H1 (cell line): ENCODE measurements around the gene EEF2. TPM values are rescaled to one million over a fixed set of nuclear protein-coding genes. Genes with fewer than 3 reads are reported as not detected.

Experiments used
- CTCF ChIA-PET: fragments of 300-600 bp; sonication (Branson Sonifier 250); formaldehyde crosslinking; loops from one replicate; lab custom pipeline; 2021; ENCODE audit not compliant: partially characterized antibody; lab: Charles Lee
- POLR2A ChIA-PET: fragments of 300-600 bp; sonication (Branson Sonifier 250); formaldehyde crosslinking; loops from one replicate; lab custom pipeline; 2021; ENCODE audit warnings: inconsistent platforms; ENCODE audit not compliant: partially characterized antibody; lab: Charles Lee
- DNase-seq, 2 experiments: peaks; one replicate each; pipeline versions ENCODE4 v3.0.0 to v3.0.0-alpha.2; 2010 to 2022; ENCODE audit warnings: low spot score in 2 of 2, low read depth in 1 of 2, mixed read lengths in 1 of 2
- FAIRE-seq: peaks from 2 replicates; lab custom pipeline; 2011; peaks lifted over from hg19 to GRCh38; lab: Jason Lieb, UNC
- H2AFZ ChIP-seq: 2 replicates; pipeline ENCODE4 v1.8.1; 2012; ENCODE audit warnings: low read length, inconsistent platforms
- H2AK5ac ChIP-seq: 2 replicates; pipeline ENCODE4 v1.6.1; 2013; ENCODE audit warnings: low read depth, low read length
- H2BK120ac ChIP-seq: replicated peaks from 2 replicates; pipeline ENCODE3; 2013; ENCODE audit warnings: low read depth, low read length, inconsistent platforms
- H2BK12ac ChIP-seq: 2 replicates; pipeline ENCODE4 v1.6.1; 2013; ENCODE audit warnings: low read depth, low read length
- H2BK15ac ChIP-seq: 2 replicates; pipeline ENCODE4 v1.6.1; 2013; ENCODE audit warnings: low read length
- H2BK20ac ChIP-seq: 2 replicates; pipeline ENCODE4 v1.6.1; 2013; ENCODE audit warnings: low read length
- H2BK5ac ChIP-seq: 2 replicates; pipeline ENCODE4 v1.6.1; 2013; ENCODE audit warnings: low read depth, low read length
- H3K14ac ChIP-seq: 2 replicates; pipeline ENCODE4 v1.6.1; 2013; ENCODE audit warnings: inconsistent platforms; ENCODE audit not compliant: insufficient read length
- H3K18ac ChIP-seq: 2 replicates; pipeline ENCODE4 v1.6.1; 2013; ENCODE audit warnings: low read length; ENCODE audit errors: extremely low read depth
- H3K23ac ChIP-seq: 2 replicates; pipeline ENCODE4 v1.6.1; 2013; ENCODE audit warnings: inconsistent platforms; ENCODE audit not compliant: insufficient read length
- H3K23me2 ChIP-seq: 2 replicates; pipeline ENCODE4 v1.6.1; 2013; ENCODE audit warnings: low read depth, low read length
- H3K27ac ChIP-seq: 2 replicates; pipeline ENCODE4 v1.6.1; 2011; ENCODE audit warnings: low read depth, low read length, inconsistent platforms
- H3K27me3 ChIP-seq, 4 experiments: replicated peaks in 1 of 4; 1 replicate in 1 of 4; 2 replicates in 3 of 4; pipeline versions ENCODE4 v1.6.1 to v1.8.1; 2011 to 2013; ENCODE audit warnings: low read length in 3 of 4, mild to moderate bottlenecking in 3 of 4, inconsistent platforms in 2 of 4, mixed read lengths in 2 of 4, moderate library complexity in 1 of 4; ENCODE audit not compliant: control insufficient read depth in 3 of 4, insufficient read depth in 3 of 4; ENCODE audit errors: extremely low read depth in 1 of 4
- H3K36me3 ChIP-seq, 4 experiments: 2 replicates each; pipeline versions ENCODE4 v1.6.1 to v1.8.1; 2011 to 2013; ENCODE audit warnings: mild to moderate bottlenecking in 4 of 4, low read length in 3 of 4, moderate library complexity in 2 of 4, control low read depth in 1 of 4, inconsistent platforms in 1 of 4; ENCODE audit not compliant: insufficient read depth in 4 of 4, control insufficient read depth in 2 of 4
- H3K4ac ChIP-seq: replicated peaks from 2 replicates; pipeline ENCODE3; 2013; ENCODE audit warnings: low read length, low read depth, mixed read lengths, inconsistent platforms; ENCODE audit not compliant: insufficient read length
- H3K4me1 ChIP-seq, 4 experiments: replicated peaks in 1 of 4; 1 replicate in 1 of 4; 2 replicates in 3 of 4; pipeline versions ENCODE4 v1.6.1 to v1.8.1; 2011 to 2013; ENCODE audit warnings: low read length in 3 of 4, inconsistent platforms in 2 of 4, mixed read lengths in 1 of 4; ENCODE audit not compliant: insufficient read depth in 4 of 4, control insufficient read depth in 3 of 4
- H3K4me2 ChIP-seq, 2 experiments: 2 replicates each; pipeline versions ENCODE4 v1.6.1 to v1.8.1; 2011 to 2013; ENCODE audit warnings: low read depth in 2 of 2, low read length in 2 of 2, control low read depth in 1 of 2, inconsistent platforms in 1 of 2, mild to moderate bottlenecking in 1 of 2; ENCODE audit not compliant: insufficient read depth in 1 of 2
- H3K4me3 ChIP-seq, 4 experiments: fragments of 200-600, 300-600 bp in 1 of 4; sonication (generic), shearing (Covaris generic), sonication (Bioruptor Twin) in 1 of 4; 2 replicates each; pipeline versions ENCODE4 v1.5.1 to v1.8.1; 2011 to 2016; ENCODE audit warnings: low read length in 4 of 4, low read depth in 3 of 4, control low read depth in 2 of 4, inconsistent platforms in 2 of 4, mild to moderate bottlenecking in 2 of 4, mixed read lengths in 1 of 4, moderate library complexity in 1 of 4; ENCODE audit not compliant: insufficient read depth in 2 of 4; ENCODE audit errors: extremely low read depth in 1 of 4
- H3K56ac ChIP-seq: replicated peaks from 2 replicates; pipeline ENCODE3; 2013; ENCODE audit warnings: low read depth, mild to moderate bottlenecking, mixed read lengths, low read length, inconsistent platforms; ENCODE audit not compliant: insufficient read length
- H3K79me1 ChIP-seq: 2 replicates; pipeline ENCODE4 v1.6.1; 2013; ENCODE audit warnings: low read depth, low read length, control low read depth
- H3K79me2 ChIP-seq, 2 experiments: 2 replicates each; pipeline versions ENCODE4 v1.6.1 to v1.8.1; 2012 to 2013; ENCODE audit warnings: low read length in 2 of 2, mild to moderate bottlenecking in 2 of 2, inconsistent platforms in 1 of 2; ENCODE audit not compliant: insufficient read depth in 2 of 2, control insufficient read depth in 1 of 2
- H3K9ac ChIP-seq, 4 experiments: replicated peaks in 1 of 4; 1 replicate in 1 of 4; 2 replicates in 3 of 4; pipeline versions ENCODE4 v1.6.1 to v1.8.1; 2011 to 2013; ENCODE audit warnings: low read depth in 3 of 4, low read length in 3 of 4, control low read depth in 2 of 4, mild to moderate bottlenecking in 2 of 4, moderate library complexity in 2 of 4, inconsistent platforms in 1 of 4; ENCODE audit errors: extremely low read depth in 1 of 4
- H3K9me3 ChIP-seq, 2 experiments: 2 replicates each; pipeline versions ENCODE4 v1.6.1 to v1.8.1; 2012 to 2013; ENCODE audit warnings: mild to moderate bottlenecking in 2 of 2, moderate library complexity in 2 of 2, control low read depth in 1 of 2, inconsistent platforms in 1 of 2, low read depth in 1 of 2, low read length in 1 of 2, mixed read lengths in 1 of 2; ENCODE audit not compliant: insufficient read depth in 2 of 2
- H4K20me1 ChIP-seq, 2 experiments: replicated peaks in 1 of 2; 2 replicates each; pipeline versions ENCODE3 to v1.8.1; 2011 to 2013; ENCODE audit warnings: inconsistent platforms in 2 of 2, low read length in 2 of 2, mild to moderate bottlenecking in 1 of 2; ENCODE audit not compliant: insufficient read depth in 2 of 2, control insufficient read depth in 1 of 2
- H4K5ac ChIP-seq: 2 replicates; pipeline ENCODE4 v1.6.1; 2013; ENCODE audit warnings: low read length, low read depth, mixed read lengths, inconsistent platforms; ENCODE audit not compliant: insufficient read length
- H4K8ac ChIP-seq: 2 replicates; pipeline ENCODE4 v1.8.0; 2013; ENCODE audit warnings: mild to moderate bottlenecking, moderate library complexity, low read length, inconsistent platforms; ENCODE audit not compliant: insufficient read depth; ENCODE audit errors: extremely low read depth
- H4K91ac ChIP-seq: replicated peaks from 2 replicates; pipeline ENCODE3; 2013; ENCODE audit warnings: low read length, mixed read lengths, inconsistent platforms; ENCODE audit not compliant: insufficient read length
- CBX5 ChIP-seq: fragments of 300-800, 300-1000 bp; sonication (generic); IDR thresholded peaks from 2 replicates; pipeline ENCODE4 v1.7.1; 2016; ENCODE audit warnings: antibody characterized with exemption, low read length, low read depth
- CREB1 ChIP-seq: IDR thresholded peaks from 2 replicates; pipeline ENCODE4 v1.6.1; 2012; ENCODE audit warnings: inconsistent platforms
- CTBP2 ChIP-seq: IDR thresholded peaks from 2 replicates; pipeline ENCODE4 v1.7.0; 2011; ENCODE audit warnings: borderline replicate concordance, mild to moderate bottlenecking, moderate library complexity, mixed read lengths, low read length; ENCODE audit not compliant: insufficient read depth, insufficient read length
- HDAC6 ChIP-seq: IDR thresholded peaks from one replicate; pipeline ENCODE4 v1.7.1; 2012; ENCODE audit warnings: low read depth, mild to moderate bottlenecking, inconsistent platforms, low read length, moderate library complexity
- JUN ChIP-seq: IDR thresholded peaks from 2 replicates; pipeline ENCODE4 v1.6.1; 2011; ENCODE audit warnings: low read depth, mild to moderate bottlenecking, improper control_type of control experiment, low read length
- KDM1A ChIP-seq: fragments of 200-600, 300-600 bp; sonication (generic); IDR thresholded peaks from 2 replicates; pipeline ENCODE4 v1.7.1; 2016; ENCODE audit warnings: mild to moderate bottlenecking, low read length, borderline replicate concordance
- MAFK ChIP-seq: IDR thresholded peaks from 2 replicates; pipeline ENCODE4 v1.6.1; 2012; ENCODE audit warnings: low read depth, mild to moderate bottlenecking, improper control_type of control experiment, low read length
- POLR2AphosphoS5 ChIP-seq: IDR thresholded peaks from 2 replicates; pipeline ENCODE4 v1.6.1; 2011; ENCODE audit warnings: low read depth, low read length
- RBBP5 ChIP-seq: IDR thresholded peaks from 2 replicates; pipeline ENCODE4 v1.7.1; 2012; ENCODE audit warnings: low read depth, mild to moderate bottlenecking, inconsistent platforms, low read length, moderate library complexity, borderline replicate concordance
- SIN3A ChIP-seq, 2 experiments: IDR thresholded peaks in 1 of 2; conservative IDR thresholded peaks in 1 of 2; 2 replicates each; pipeline ENCODE4 v1.6.1; 2011 to 2012; ENCODE audit warnings: low read length in 2 of 2, improper control_type of control experiment in 1 of 2, low read depth in 1 of 2, mild to moderate bottlenecking in 1 of 2
- SUZ12 ChIP-seq: fragments of 200-600 bp; sonication (generic); IDR thresholded peaks from 2 replicates; pipeline ENCODE4 v1.6.1; 2012; ENCODE audit warnings: mild to moderate bottlenecking, inconsistent platforms, low read length, moderate library complexity, mixed read lengths
- whole genome bisulfite sequencing, 2 experiments: shearing (Covaris generic) in 1 of 2; methylation state at CpG; one replicate each; pipeline versions ENCODE4 v1.1.6 to v1.1.7; 2013 to 2015; ENCODE audit warnings: low lambda C conversion rate in 2 of 2, mixed read lengths in 2 of 2, inconsistent platforms in 1 of 2, low coverage in 1 of 2, missing lambda C conversion rate in 1 of 2; ENCODE audit not compliant: insufficient replicate concordance in 2 of 2, insufficient coverage in 1 of 2, insufficient read length in 1 of 2; ENCODE audit errors: extremely low coverage in 1 of 2, missing lambda C conversion rate in 1 of 2; 5-methylcytosine and 5-hydroxymethylcytosine counted together
- polyA plus RNA-seq, 7 experiments: library from polyadenylated mRNA; depleted of rRNA in 3 of 7; stranded (reverse) in 5 of 7; unstranded in 2 of 7; fragments of >200 nt in 5 of 7; fragments of 200-250 nt in 2 of 7; gene quantifications; 1 replicate in 5 of 7; 2 replicates in 1 of 7; 4 replicates in 1 of 7; pipeline versions ENCODE4 v1.2.1 to v1.2.3, GENCODE V29; 2011 to 2013; ENCODE audit warnings: missing spikeins in 2 of 7, mixed read lengths in 2 of 7
- total RNA-seq: library from RNA; stranded (reverse); fragmentation: NEBNext Ultra II Directional; extraction: Animal tissue kit (Norgen Biotek cat#: 25700); gene quantifications from 2 replicates; pipeline ENCODE4 v1.2.1, GENCODE V29; 2021

EEF2 gene
- total and polyA plus RNA-seq, 2 of the 8 experiments (the other 6 are each of a cell fraction or from before 2014, with no cell fraction given) = 1,554 to 3,380 TPM

- Histone ChIP-seq H2AFZ (no peak overlapping the region), H2BK15ac (no peak overlapping the region), H3K9me3 (no peaks in the 10 kb centered on the region), H4K20me1 (peaks cover 0 to 5% of the 10 kb centered on the region in 2 experiments), H3K4me2 (no peak overlapping the region), H3K23me2 (no peaks in the 10 kb centered on the region), H3K56ac (no peak overlapping the region), H3K79me1 (no peaks in the 10 kb centered on the region), H4K5ac (no peak overlapping the region), H2BK5ac (no peak overlapping the region), H3K4me1 (peaks cover 0 to 6% (median 2%) of the 10 kb centered on the region in 4 experiments; a peak in 4 of 7 replicates), H2BK120ac (no peak overlapping the region), H3K14ac (no peak overlapping the region), H3K18ac (no peak overlapping the region; the same call in 1 of the 2 replicates), H4K91ac (no peak overlapping the region), H3K23ac (no peak overlapping the region), H2BK12ac (peak overlapping the region; percentile 60; the same call in 1 of the 2 replicates), H3K27me3 (no peaks in the 10 kb centered on the region), H2BK20ac (no peak overlapping the region), H3K27ac (no peak overlapping the region), H3K79me2 (no peaks in the 10 kb centered on the region), H3K36me3 (no peaks in the 10 kb centered on the region), H3K4me3 (no peak overlapping the region), H3K9ac (no peak overlapping the region), H4K8ac (peak overlapping the region; percentile 88; the same call in 1 of the 2 replicates), H2AK5ac (no peak overlapping the region), H3K4ac (no peak overlapping the region)
- FAIRE-seq = no peak
- 83% methylated on average over 28 of the region's 41 CpGs; no CpG with 5 or more reads in 1 of the 2 experiments for WGBS, 2 experiments
- ChIA-PET CTCF (interaction anchor here (0.7 kb wide), 1 partner anchor 17 kb away, joined by 4 read pairs; no protein-coding TSS in a partner anchor), POLR2A (interaction anchor here (0.6 to 24.8 kb wide), 8 partner anchors 12 to 266 kb away, joined by 3 to 870 read pairs (median 8); partner anchors contain the start of genes DAPK3, EEF2 and NMRK2)
- no peak for DNase-seq
- TF ChIP-seq SIN3A (conservative IDR thresholded peaks at IDR 0.05 in 1 of 2, IDR thresholded peaks at IDR 0.05 in 1 of 2; ENCODE audit: low read depth in 1 of 2, low read length in 2 of 2) = no peak
- no peak for TF ChIP-seq CTBP2
- TF ChIP-seq CREB1 = no peak
- TF ChIP-seq RBBP5 = no peak
- TF ChIP-seq JUN = no peak
- no peak for TF ChIP-seq HDAC6
- no peak for TF ChIP-seq CBX5
- TF ChIP-seq SUZ12 = no peak
- TF ChIP-seq KDM1A = no peak
- no peak for TF ChIP-seq POLR2AphosphoS5
- no peak for TF ChIP-seq MAFK
These were observed 34.1 kb downstream of the EEF2 start for GRCh38 chr19:3950871-3951861.
